Activated CD8-positive, alpha-beta memory T cell treated with anti-CD3 and anti-CD28 coated beads for 24 hours (primary cell): Measurements from ENCODE around the gene TOM1.
"Not testable (repeated sequence)": the region's sequence is repeated elsewhere in the genome, so short reads cannot be mapped to it uniquely, and the experiment has no call there.

ENCODE experiments used
- DNase-seq: peaks from one replicate; pipeline ENCODE4 v3.0.0-alpha.2; 2020

TOM1 gene

DNA sequence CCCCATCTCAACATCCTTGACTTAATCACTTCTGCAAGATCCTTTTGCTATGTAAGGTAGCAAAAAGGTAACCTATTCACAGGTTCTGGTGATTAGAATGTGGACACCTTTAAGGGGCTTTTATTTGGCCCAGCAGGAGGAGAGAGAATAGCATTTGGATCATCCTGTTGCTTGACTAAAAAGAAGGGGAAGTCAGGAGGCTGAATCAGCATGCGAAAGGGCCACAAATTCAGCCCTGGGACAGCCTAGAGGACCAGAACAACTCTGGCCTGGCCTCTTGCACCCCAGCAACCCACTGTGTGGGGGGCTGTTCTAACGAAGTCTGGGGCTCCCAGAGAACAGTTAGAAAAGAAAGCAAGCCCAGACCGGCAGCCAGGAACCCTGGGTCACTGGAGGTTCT is 78.0 kb downstream of the TOM1 start:
- DNase-seq, result no peak

DNA sequence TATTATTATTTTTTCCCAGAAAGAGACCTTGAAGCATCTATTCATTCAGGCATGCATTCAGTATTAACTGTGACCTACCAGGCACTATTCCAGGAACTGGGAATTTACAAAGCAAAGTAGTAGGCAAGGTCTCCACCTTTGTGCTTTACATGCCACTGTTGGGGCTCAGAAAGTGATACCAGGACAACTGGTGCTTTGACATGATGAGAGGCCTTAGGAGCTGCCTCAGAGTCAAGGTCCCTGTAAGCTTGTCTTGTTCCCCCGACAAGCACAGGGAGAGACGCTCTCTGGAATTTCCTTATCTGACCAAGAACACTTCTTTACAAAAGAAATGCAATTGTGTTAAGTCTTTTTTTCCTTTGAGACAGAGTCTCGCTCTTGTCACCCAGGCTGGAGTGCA is 78.9 kb downstream of the TOM1 start:
- DNase-seq, result no peak

DNA sequence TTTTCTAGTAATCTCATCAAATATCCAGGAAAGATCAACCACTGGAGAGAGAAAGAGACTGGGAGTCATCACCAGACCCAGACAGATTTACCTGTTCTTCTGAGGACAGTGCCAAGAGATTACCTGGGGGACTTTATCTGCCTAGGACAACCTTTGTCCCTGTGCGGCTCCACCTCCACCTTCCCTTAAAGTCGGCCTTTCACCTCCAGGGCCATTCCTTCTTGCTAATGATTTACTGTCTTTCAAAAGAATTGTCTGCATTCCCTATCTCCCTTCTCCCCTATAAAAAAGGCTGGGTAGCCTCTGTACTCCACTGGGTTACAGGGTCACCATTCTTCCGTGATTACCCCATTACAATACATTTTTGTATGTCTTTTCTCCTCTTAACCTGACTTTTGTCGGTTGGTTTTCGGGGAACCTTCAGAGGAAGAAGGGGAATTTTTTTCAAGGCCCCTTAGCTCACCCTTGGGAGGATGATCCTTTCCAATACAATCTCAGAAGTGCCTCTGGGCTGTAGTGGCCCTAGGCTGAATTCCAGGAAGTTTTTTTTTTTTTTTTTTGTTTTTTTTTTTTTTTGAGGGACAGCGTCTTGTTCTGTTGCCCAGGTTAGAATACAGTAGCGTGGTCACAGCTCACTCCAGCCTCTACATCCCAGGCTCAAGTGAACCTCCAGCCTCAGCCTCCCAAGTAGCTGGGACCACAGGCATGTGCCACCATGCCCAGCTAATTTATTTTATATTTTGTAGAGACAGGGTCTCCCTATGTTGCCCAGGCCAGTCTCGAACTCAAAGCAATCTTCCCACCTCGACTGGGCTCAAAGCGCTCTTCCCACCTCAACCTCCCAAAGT is 79.7 kb downstream of the TOM1 start:
- DNase-seq, result no peak

DNA sequence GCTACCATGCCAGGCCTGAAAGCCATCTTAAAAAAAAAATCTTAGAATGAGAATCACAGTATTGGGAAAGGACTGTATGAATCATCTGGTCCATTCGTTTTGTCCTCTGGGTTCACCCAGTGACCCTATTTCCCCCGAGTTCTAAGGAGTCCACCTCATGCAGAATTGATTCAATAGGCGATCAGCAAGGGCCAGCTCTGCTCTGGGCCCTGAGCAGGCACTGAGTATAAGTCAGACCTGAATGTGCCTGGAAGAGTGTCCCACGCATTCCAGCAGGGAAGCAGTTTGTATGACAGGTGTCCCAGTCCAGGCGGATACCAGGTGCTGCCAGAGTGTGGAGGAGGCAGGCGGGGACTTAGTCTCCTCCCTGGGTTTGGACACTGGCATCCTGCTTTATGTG is 80.3 kb downstream of the TOM1 start:
- DNase-seq, result no peak

DNA sequence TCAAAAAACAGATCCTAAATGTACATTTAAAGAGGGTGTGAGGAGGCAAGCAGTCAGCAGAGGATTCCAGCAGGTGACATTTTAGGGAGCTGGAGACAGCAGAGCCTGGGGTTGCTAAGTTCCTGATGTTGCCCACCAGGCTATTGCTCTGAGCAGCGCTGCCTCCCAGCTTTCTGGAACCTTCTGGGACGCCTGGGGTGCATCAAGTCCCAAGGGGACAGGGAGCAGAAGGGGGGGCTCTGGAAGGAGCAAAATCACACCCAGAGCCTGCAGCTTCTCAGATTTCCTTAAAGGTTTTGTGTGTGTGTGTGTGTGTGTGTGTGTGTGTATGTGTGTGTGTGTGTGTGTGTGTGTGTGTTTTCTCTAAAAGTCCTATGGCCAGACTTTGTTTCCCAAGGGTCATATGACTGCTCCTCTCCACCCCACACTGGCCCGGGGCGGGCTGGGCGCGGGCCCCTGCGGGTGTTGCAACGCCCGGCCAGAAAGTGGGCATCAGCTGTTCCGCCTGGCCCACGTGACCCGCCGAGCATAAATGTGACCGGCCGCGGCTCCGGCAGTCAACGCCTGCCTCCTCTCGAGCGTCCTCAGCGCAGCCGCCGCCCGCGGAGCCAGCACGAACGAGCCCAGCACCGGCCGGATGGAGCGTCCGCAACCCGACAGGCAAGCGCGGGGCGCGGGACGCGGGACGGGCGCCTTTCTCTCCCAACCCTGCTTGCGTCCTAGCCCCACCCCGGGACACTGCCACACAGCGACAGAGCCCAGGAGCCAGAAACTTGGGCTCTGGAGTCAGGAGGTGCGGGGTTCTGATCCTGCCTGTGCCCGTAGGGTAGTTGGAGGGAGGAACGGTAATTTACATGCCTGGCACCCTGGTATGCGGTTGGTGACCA is 81.1 kb downstream of the TOM1 start, which contains the start of gene HMOX1:
Gene HMOX1, plus strand, starts transcription at position 560 of the 887 bp plus-strand sequence. Its CDS starts 78 bp downstream, at position 638.
- peak; percentile 80 for DNase-seq

DNA sequence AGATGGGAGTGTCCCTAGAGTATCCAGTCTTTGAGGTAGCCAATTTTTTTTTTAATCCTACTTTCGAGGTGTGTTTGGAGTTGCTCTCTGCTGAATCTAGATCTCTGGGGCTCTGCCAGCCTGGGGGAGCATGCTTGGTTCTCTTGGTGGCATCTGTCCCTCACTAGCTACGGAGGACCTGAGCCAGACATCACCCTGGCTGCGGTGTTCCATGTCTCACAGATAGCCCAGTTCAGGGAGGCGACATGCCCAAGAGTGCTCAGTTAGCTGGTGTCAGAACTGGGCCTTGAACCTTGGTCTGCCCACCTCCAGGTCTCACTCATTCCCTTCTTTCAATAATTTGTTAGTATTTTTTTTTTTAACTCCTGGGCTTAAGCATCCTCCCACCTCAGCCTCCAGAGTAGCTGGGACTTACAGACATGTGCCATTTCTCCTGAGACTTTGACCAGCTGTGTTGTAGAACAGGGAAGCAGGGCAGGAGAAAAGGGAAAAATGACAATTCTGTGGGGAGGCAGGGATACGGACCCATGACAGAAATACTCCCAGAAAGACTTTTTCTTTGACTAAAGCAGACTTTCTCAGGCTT is 81.8 kb downstream of the TOM1 start:
- no peak for DNase-seq

DNA sequence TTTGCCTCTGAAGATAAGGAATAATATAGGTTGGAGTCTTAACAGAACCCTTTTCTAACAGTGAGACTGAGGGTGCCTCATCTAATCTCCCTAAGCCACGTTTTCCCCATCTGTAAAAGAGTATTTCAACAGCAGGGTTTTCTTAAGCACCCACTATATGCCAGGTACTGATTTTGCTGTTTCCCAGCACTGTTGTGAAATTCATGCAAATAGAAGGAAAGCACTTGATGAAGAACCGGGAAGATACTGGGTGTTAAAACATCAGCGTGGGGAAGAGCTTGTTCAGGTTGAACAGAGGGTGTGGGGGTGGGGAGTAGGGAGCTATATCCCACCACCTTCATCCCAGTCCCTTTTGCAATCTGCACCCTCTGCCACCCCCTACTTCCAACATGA is 84.0 kb downstream of the TOM1 start:
- no peak for DNase-seq

DNA sequence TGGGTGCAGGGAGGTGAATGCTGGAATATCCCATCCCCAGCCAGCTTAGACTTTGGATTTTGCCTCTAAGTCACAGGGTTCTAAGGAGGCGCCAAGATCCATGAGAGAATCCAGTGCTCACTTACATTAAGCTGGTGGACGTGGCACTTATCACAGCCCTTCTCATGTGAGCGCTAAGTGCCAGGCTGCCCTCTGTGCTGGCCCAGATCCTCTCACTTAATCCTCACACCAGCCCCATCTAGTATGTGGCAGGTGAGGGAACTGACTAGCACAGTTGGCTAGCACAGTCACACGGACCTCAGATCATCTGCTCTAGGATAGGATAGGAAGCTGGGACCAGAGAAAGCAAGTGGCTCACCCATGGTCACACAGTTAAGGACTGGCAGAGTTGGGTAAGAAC is 84.8 kb downstream of the TOM1 start:
- DNase-seq, result no peak

DNA sequence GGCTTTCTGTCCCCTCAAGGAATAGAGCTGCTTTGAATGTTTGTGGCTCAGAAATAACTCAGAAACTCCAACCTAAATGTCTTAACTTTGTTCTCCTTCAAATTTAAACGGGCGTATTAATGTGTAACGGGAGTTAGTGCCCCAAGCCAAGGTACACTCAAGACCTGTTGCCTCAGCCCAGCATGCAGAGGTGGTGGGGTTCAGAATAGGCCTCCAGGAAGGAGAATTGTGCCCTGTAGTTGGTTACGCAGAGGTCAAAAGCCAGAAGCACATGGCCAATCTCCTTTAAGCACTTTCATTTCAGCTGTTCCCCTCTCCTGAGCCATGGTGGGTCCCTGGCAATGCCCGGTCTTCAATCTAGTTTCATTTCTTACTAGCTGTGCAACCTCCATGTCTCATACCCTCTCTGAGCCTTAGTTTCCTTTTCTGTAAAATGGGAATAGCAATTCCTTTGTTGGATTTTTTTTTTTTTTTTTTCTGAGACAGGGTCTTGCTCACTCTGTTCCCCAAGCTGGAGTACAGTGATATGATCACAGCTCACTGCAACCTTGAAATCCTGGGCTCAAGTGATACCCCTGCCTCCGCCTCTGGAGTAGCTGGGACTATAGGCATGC is 85.4 kb downstream of the TOM1 start:
- no peak for DNase-seq

DNA sequence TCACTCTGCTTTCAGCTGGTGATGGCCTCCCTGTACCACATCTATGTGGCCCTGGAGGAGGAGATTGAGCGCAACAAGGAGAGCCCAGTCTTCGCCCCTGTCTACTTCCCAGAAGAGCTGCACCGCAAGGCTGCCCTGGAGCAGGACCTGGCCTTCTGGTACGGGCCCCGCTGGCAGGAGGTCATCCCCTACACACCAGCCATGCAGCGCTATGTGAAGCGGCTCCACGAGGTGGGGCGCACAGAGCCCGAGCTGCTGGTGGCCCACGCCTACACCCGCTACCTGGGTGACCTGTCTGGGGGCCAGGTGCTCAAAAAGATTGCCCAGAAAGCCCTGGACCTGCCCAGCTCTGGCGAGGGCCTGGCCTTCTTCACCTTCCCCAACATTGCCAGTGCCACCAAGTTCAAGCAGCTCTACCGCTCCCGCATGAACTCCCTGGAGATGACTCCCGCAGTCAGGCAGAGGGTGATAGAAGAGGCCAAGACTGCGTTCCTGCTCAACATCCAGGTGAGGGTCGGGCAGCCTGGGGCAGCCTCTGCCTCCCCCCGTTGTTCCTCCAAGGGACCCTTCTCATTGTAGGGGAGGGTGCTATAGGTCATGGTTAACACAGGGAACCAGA is 87.1 kb downstream of the TOM1 start:
- DNase-seq, result no peak

DNA sequence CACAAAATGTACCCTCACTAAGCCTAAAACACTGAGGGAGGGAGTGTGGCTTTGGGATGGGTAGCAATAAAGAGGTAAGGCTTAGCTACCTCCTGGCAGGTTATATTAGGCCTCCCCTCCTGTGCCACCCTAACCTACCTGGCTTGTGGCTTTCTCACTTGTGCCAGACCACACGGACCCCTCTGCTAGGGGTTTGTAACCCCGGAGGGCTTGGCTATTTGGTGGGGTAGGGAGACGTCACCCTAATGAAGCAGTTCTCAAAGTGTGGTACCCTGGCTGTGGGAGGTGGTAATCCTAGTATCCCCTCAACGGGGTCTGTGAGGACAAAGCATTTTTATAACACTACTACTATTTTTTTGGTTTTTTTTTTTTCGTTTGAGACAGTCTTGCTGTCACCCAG is 91.2 kb downstream of the TOM1 start:
- no peak for DNase-seq

DNA sequence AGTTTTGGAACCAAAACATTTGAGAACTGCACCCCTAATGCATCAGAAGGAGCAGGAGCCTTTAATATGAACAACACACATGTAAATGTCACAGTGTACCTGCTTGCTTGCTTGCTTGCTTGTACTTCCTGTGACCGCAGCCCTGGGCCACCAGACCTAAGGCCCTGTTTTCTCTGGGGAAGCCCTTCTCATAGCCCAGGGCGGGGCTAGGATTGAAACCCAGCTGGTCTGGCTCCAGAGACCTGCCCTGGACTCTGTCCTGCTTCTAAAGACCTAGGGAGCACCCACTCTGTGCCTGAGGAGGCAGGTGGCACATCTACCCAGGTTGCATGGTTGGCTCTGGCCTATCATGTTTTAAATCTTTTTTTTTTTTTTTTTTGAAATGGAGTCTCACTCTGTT is 92.7 kb downstream of the TOM1 start:
- no peak for DNase-seq

DNA sequence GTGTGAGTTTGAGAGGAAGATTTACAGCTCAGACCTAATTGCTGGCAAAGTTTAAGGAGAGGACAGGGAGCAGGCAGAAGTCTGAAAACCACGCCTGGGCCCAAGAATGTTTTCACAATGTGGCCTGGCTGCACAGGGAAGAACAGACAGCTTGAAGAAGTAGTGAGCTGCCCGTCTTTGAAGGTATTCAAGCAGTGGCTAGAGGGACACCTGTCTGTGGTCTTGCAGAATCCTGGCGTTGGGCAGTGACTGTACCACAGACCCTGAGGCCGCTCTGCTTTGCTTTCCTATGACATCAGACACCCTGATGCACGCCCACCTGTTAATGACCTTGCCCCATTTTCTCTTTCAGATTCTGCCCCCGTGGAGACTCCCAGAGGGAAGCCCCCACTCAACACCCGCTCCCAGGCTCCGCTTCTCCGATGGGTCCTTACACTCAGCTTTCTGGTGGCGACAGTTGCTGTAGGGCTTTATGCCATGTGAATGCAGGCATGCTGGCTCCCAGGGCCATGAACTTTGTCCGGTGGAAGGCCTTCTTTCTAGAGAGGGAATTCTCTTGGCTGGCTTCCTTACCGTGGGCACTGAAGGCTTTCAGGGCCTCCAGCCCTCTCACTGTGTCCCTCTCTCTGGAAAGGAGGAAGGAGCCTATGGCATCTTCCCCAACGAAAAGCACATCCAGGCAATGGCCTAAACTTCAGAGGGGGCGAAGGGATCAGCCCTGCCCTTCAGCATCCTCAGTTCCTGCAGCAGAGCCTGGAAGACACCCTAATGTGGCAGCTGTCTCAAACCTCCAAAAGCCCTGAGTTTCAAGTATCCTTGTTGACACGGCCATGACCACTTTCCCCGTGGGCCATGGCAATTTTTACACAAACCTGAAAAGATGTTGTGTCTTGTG is 93.7 kb downstream of the TOM1 start:
- DNase-seq, result no peak

DNA sequence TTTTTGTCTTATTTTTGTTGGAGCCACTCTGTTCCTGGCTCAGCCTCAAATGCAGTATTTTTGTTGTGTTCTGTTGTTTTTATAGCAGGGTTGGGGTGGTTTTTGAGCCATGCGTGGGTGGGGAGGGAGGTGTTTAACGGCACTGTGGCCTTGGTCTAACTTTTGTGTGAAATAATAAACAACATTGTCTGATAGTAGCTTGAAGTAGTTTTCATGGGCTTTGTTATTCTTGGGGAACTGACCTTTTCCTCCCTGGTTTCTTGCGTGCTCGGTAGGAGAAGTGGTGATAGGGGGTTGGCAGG is 94.3 kb downstream of the TOM1 start:
- DNase-seq, result no peak

DNA sequence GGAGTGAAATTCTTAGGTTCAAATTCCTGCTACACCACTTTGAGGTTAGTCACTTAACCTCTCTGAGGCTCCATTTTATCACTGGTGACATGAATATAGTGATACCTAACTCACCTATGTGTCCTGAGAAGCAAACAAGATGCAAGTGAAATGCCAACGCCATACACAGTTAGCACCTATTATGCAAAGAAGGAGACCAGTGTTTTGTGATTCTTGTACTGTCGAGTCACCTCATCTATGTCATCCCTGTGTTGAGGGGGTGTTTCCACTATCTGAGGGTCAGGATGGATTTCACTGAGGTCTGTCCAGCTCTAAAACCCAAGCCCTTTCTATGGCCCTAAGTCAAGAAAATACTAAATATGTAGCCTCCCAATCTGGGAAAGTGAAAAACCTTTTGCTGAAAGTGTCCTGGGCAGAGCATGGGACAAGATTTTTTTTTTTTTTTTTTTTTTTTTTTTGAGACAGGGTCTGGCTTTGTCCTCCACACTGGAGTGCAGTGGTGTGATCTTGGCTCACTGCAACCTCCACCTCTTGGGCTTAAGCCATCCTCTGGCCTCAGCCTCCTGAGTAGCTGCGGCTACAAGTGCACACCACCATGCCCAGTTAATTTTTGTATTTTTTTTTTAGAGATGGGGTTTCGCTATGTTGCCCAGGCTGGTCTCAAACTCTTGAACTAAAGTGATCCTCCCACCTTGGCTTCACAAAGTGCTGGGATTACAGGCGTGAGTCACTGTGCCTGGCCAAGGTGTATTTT is 95.3 kb downstream of the TOM1 start:
- no peak for DNase-seq

DNA sequence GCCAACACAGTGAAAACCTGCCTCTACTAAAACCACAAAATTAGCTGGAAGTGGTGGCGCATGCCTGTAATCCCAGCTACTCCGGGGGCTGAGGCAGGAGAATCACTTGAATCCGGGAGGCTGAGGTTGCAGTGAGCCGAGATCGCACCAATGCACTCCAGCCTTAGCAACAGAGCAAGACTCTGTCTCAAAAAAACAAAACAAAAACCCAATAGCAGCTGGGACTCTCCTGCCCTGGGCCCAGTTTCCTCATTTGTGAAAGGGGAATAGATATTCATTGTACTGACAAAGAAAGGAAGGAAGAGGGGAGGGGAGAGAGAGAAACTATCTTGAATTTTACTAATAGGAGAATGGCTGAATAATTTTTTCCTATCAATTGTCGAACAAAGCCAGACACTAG is 96.9 kb downstream of the TOM1 start:
- DNase-seq, result not testable (repeated sequence)

DNA sequence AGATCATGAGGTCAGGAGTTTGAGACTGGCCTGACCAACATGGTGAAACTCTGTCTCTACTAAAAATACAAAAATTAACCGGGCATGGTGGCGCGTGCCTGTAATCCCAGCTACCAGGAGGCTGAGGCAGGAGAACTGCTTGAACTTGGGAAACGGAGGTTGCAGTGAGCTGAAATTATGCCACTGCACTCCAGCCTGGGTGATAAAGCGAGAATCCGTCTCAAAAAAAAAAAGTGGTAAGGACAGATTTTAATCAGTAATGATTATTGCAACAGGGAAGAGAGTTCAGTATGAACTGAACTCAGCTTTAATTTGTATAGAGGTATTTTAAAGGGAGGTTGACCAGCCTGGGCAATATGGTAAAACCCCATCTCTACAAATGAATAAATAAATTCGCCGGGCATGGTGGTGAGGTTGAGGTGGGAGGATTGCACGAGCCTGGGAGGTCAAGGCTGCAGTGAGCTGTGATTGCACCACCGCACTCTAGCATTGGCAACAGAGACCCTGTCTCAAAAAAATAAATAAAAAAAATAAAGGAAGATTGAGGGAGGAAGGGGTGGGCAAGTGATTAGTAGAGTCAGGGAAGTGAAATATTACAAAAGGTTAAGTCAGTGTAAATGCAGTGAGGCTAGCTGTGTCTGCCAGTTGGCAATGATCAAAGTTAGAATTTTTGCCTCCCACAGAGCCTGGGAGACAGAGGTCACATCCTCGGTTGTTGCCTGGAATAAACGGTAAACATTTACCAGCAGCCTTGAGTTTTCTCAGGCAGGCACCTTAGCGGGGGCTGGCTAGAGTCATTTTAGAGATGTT is 97.6 kb downstream of the TOM1 start:
- DNase-seq, result no peak
